Amniotic stem cell (primary cell): ENCODE results near the gene HS3ST5.

Experiments used
- DNase-seq: peaks from one replicate; lab custom pipeline; 2025; lab: John Stamatoyannopoulos, UW

The HS3ST5 gene

DNA sequence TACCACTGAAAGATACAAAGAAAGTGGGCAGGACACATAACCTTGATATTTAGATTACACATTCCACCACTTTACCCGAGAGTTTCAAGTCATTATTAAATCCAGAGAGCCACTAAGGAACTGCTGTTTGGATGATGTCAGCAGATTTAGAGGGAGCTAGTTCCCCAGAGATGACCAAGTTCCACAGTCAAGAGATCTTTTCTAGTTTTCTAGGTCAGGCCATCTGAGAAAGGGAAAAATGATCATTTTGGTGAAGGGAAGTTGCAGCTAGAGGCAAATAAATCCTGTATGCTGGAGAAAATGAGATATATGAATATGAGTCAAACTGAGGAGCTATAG, 147.8 kb downstream of the HS3ST5 start:
- no peak for DNase-seq

DNA sequence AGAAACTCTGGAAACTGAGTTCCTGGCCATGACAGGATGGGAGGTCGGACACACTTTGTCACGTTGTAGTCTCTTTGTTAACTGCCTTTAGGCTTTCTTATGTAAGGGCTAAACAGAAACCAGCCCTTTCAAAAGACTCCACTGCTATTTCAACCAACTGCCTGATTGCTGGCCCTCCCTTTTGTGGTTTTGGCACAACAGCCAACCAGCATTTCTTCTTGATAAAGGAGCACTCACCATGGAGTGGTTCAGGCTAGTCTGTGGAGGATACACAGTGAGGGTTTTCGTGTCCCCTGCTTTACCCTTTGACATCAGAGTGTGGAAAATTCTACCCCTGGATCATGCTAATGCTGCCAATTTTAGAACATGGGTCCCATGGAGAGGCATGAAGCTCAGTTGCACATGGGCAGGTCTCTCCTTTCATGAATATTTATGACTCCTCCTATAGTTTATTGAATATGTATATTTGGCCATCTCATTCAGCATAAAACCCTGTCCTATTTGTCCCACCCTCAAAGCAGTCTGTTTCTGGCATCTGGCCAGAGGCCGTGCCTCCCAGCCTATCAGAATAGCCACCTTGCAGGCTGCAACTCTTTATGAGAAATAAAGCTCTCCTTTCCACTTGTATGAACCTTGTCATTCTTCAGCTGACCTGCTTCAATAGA, 148.3 kb downstream of the HS3ST5 start:
- no peak for DNase-seq

DNA sequence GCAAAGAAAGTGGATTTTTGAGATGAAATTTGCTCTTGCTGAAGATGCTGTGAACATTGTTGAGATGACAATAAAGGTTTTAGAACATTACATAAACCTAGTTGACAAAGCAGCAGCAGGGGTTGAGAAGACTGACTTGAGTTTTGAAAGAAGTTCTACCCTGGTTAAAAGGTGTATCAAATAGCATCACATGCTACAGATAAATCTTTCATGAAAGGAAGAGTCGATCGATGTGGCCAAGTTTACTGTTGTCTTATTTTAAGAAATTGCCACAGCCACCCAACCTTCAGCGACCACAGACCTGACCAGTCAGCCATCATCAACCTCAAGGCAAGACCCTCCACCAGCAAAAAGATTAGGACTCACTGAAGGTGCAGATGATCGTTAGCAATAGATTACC, 155.3 kb downstream of the HS3ST5 start:
- DNase-seq, result no peak

DNA sequence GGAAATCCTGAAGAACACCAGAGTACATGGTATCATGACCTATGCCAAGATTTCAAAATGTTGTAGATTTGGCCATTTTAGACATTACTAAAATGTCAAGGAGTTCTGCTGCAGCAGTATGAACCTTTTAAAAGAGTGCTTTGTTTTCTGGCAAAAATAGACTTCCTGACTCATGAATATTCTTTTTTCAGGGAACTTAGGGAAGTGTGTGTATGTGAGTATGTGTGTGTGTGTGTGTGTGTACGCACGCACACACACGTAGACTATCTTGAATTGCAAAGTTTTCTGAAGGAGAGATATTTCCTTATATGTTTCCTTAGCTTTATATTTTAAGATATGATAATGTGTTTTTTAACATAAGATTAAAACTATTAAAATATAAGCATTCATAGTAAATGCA, 161.2 kb downstream of the HS3ST5 start:
- DNase-seq, result no peak

DNA sequence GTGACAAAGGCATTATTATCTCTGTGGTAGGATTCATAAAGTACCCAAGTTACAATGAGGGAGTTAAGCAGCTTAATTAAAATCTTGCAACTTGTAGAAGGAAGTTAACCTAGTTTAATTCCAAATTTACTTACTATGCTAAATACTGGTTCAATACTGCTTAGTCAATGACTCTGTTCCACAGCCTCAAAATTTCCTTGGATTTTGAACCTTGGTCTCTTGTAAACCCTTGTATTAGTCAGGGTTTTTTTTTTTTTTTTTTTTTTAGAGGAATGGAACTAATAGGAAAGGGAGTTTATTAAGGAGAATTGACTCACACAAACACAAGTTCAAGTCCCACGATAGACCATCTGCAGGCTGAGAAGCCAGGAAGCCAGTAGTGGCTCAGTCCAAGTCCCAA, 163.4 kb downstream of the HS3ST5 start:
- DNase-seq, result no peak

DNA sequence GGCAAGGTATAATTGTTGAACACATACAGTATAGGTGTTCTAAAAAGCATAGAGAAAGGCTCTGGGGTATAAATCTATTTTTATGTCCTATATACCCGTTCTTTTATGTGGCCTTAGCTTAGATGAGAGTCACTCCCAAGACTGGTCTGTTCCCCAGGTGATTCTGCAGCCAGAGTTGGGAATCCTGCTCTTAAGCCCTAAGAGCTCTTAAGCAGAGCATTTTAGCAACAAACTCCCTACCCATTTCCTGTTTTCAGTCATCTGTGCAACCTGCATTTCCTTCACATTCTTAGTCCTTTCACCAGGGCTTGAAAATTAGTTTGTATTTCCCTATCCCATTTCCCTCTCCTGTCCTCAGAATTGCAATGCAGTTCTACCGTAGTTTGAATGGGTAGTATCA, 166.1 kb downstream of the HS3ST5 start:
- no peak for DNase-seq

DNA sequence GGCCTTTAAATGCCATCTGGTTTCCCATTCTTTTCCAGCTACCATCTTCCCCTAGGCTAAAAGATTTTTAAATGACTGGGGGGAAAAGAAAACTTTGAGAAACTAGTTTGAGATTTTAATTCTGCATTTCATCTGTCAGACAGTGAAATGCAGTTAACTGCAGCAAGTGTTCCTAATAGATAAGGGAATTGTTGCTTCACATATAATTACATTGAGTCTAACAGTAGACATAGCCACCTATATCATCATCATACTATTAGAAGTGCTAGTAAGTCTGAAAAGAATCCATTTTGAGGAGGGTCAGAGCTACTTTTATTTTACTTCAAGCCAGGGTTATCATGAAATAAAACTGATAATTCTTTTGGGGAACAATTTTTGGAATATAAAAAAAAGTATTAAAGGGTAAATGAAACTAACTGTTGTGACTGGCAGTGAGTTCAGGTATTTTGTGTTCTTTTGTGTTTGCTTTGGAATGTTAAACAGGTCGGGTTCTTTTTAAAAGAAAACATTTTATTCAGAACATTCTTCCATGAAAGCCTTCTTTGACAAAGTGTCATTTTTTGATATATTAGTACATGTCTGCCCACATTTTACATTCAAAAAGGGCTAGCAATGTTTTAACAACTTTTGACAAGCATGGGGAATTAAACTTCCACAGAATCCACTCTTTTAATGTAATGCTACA, 170.1 kb downstream of the HS3ST5 start:
- no peak for DNase-seq

DNA sequence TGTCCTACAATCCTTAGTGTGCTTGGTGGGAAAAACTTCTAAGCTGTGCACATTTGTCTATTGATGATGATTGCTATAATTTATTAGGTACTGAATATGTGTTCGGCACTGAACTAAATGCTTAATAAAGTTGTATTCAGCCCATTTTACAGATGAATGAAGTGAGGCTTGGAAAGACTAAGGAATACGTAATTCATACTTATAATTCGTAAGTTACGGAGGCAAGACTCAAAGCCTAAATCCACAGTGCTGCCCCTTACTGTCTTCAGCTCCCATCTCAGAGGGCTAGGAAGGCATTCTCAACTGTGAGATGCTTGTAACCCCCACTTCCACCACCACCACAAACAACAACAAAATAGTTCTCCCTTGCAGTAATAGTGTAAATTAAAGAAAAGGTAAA, 171.3 kb downstream of the HS3ST5 start:
- no peak for DNase-seq

DNA sequence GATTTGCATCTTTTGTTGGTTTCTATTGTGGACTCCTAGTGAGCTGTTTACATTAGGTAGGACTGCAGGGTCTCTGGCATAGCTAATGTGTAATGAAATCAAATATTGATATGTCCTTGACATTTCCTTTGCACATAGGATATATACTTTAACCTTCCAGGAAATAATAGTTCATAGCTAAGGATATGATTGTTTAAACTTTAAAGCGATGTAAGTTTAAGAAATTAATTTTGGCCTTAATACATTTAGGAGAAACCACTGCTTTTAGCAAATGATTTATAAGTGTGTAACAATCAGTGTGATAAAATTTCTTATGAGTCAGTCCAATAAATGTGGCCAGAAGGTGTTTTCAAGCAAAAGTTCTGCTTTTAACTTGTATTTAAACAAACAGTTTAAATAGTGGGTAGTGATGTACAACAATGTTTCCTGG, 171.8 kb downstream of the HS3ST5 start:
- no peak for DNase-seq

DNA sequence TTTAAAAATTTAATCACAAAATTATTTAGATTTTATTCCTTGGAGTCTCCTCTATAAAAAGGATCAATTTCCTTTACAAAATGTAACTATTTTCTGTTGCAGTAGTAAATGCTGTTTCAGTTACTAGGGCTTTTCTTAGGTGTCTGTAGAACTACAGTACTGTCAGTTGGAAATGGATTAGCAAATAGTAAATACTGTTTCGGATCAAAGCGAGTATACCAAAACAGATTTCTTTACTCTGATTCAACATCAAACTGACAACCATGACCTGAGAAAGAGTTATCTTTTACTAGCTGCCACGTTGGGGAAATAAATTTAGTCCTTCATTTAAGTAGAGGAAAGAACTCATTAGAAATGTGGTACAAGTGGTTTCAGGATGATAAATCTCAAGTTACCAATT, 172.5 kb downstream of the HS3ST5 start:
- DNase-seq, result no peak

DNA sequence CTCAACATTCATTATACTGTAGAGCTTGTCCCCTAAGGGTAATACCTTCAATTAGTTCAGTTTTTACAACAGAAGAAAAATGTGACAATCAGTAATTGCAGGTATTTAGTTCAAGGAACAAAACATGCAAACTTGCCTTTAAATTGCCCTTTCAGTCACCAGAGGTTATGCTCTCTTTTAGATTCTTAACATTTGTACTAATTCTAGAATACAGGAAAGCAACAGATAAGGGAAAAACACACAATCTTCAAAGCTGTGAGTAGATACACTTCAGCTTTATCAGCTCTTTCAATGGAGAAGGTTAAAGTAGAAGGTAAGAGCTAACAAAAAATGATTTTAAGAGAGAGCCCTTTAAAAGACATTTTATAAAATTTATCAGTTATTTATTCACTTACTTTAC, 173.1 kb downstream of the HS3ST5 start:
- DNase-seq, result no peak

DNA sequence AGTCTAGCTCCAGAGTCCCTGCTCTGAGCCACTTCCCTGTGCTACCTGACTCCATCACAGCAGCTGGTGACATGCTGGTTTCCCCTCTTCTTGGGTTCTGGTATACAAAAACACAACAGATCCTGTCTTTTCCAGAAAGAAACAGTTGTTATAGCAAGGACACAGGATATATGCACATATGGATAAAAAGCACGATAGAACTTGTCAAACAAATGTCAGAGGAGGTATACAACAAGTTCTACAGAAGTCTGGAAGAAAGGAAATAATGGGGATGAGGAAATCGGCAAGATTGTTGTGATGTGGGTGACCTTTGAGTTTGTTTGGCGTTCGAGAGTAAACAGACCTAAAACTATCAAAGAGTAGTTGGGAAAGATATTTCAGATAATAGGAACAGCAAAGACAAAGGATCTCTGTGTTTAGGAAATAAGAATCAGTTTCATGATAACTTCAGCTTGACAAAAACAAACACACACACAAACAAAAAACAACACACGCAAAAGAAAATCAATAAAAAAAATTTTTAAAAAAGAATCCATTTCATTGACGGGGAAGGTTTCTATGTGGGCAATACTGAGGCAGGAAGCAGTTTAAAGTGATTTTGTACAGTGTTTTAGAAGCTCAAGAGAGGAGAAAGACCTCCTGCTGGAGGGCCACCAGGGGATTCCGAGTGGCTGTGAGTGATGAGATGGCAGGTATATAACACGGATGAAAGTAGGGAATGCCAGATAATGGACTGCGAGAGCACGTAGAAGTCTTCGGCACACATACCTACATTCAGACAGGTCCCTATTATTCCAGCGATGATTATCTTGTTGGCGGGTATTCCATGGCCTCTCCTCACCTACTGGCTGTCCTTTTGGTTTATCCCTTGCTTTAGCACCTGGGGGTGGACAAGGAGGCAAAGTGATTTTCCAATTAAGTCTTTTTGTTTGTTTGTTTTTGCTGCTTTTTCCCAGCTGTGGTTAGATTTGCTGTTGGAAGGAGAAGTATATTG, 174.9 kb downstream of the HS3ST5 start:
- no peak for DNase-seq

DNA sequence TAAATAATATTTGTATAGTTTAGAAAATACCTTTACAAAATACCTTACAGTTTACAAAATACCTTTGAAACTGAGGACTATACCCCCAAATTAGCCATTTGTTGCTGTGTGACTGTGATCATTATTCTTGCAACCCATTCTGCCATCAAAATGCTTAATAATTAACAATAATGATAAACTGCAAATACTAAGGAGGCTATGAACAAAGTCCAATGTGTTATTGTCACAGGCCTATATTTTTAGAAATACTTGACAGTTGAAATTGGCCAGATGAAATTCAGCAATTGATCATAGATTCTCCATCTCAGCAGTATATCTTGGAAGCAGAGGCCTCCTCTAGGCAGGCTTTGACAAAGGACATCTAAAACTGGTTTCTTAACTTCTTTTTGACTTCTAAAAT, 178.6 kb downstream of the HS3ST5 start:
- DNase-seq, result no peak

DNA sequence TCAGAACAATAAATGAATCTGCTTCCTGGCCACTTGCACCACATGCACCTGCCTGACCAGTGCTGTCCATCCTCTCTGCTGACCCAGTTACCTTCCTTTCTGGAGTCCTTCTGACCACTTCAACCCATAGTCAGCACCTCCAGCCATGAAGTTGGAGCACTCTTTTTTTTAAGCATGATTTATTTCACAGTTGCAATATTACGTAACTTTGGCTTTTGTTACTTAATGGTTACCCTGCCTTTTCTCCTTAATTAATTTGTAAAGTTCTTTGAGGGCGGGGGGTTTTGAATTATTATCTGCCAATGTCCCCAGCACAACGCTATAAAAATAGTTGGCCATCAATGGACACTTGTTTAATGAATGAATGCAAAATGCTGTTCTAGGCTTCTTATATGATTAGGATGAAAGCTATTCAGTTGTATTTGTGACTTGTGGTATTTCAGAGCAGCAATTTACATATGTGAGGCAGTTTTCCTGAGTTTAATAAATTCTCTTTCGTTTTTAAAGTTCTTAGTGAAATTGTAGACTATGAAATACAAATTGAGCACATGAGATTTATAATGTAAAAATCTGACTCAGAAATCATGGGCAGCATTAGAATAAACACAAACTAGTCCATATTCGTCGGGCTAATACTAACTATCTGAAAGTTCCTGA, 180.0 kb downstream of the HS3ST5 start:
- DNase-seq, result no peak

DNA sequence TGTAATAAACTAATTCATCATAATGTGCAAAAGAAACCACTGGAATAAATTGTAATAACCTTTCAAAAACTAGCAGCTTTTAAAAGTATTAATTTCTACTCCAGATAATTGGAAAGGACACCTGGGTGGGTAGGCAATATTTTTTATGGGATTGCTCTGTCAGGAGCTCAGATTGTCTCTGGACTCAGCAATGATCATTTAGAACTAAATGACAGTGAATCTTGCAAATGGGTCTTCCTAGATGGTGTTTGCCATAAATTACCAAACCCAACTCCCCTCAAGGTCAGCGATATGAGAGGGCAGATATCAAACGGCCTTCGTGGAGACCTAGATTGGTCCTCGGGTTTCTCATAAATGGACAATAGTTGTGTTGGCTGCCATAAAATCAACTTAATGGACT, 181.9 kb downstream of the HS3ST5 start:
- DNase-seq, result no peak

DNA sequence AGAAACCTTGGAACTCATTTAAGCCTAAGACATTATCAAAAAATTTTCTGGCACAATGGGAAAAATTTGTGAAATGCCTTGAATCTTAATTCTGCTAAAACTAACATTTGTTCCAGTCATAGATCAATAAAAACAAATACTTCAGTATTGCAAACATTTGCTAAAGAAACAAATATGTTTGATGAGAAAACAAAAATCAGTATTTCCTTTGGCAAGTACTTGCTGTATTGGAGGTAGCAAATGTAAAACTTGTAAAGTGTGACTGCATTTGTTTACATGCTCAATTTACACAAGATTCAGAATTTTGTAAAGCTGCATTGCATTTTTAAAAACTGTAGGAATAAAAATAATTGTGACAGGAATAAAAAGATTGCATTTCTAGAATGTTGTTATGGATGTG, 183.1 kb downstream of the HS3ST5 start:
- no peak for DNase-seq

DNA sequence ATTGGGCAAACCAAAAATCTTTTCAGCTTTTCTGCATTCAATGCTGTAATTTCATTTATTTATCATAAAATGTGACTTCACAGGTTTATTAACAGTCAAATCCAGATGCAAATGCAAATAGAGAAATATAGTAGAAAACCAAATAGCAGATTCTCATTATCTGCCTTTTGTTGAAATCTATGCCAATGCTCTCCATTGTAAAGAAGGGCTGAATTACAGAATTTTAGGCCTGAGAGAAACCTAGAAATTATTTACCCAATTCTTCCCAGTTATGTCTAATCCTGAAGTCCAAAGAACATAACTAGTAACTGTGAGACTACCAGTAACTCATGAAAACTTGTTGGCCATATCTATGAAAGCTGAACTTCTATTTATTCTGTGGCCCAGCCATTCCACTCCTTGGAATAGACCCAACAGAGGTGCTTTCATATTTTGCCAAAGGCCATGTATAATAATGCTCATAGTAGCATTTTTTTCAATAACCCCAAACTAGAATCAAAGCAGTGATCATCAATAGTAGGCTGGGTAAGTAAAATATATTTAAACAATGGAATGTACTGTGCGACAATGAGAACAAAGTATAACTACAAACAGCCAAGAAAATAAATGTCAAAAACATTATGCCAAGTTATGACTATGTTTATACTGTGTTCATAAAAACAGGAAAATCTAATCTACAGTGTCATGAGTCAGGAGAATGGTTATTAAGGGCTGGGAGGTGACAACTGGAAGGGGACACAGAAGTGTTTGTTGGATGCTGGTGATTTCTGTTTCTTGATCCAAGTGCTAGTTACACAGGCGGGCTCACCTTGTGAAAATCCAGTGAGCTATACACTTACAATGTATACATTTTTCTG, 183.8 kb downstream of the HS3ST5 start:
- DNase-seq, result no peak

DNA sequence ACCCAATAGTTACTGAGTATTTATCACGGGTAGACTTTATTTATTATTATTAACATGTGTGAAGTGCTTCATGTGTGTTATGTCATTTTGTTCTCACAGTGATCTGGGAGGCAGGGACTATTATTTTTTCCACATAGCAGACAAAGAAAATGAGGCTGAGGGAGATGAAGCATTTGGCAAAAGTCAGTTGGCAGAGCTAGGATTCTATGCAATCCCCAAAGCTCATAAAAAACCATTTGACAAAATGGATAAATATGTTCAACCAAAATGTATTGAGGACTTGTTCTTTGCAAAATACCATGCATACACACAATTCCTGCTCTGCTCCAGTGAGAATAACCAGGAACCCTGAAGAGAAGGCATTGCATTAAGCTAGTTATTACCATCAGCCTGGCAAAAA, 184.4 kb downstream of the HS3ST5 start:
- no peak for DNase-seq

DNA sequence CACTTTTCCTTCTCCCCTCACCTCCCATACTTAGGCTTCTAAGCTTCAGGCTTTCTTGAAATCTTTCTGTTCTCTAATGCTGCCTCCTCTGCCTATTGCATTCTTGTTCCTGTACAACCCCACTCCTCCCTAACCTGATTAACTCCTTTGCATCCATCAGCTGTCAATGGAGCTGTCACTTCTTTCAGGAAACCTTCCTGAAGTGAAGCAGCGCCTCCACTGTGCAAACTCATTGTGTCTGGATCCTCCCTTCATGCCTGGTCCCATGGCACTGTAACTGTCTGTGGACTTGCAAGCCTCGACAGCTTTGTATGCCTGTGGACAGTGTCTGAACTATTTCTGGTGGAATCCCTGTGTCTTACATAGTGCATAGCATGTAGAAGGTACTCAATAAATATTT, 185.0 kb downstream of the HS3ST5 start:
- no peak for DNase-seq

DNA sequence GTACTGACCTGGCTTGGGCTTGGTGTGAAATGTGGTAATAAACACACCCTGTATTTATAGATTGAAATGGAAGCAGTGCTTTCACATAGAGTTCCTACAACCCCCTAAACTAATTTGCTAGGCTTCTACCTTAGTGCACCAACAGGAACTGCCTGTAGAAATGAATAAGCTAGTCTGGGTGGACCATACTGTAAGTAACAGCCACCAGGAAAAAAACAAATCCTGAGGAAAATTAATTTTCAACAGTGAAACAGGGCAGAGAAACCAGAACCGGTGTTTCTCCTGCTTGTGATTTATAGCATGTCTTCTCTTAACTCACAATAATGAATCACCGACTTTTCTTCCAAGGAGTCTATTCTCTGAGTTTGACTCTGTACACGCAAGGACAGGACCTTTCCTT, 187.1 kb downstream of the HS3ST5 start:
- DNase-seq, result no peak

DNA sequence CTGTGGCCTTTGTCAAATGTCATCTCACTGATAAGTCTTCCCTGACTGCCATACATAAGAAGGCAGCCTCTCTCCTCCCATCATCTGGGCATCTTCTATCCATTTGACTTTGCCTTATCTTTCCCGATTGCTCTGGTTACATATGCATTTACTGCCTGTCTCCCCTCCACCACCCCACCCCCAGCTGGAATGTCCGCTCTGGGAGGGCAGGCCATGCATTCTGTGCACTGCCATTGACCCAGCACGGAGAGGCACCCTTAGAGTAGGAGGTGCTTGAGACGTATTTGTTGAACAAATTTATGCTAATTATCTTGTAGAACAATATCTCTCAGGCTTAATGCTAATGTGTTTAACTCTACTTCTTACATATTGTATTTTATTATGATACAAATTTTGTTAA, 188.0 kb downstream of the HS3ST5 start:
- no peak for DNase-seq

DNA sequence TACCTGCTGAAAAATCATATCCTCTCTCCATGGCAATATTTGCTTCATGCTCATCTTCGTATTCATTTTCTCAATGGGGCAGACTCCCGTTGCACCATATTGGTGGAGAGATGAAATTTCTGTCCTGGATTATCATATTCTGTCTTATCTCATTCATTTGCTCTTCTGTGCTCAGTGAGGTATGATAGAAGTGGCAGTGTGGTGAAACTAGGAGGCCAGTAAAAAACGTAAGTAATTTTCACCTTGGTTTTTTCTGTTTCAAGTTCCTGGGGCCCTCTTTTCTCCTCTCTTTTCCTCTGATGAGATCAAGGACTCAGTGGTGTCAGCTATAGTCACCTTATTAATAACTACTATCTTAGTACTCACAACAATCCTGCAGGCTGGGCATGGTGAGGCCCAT, 189.4 kb downstream of the HS3ST5 start:
- DNase-seq, result no peak
